Adrenal gland (tissue), 12 donors: ENCODE results near the gene TSPAN7. TPM values are rescaled to one million over a fixed set of nuclear protein-coding genes. Genes with fewer than 3 reads are reported as not detected.

Experiments
- DNase-seq, 7 donors: peaks; one replicate each; pipeline ENCODE4 v3.0.0-alpha.2; 2019 to 2020
- H3K27ac ChIP-seq, 5 donors: fragments of 200-600 bp; sonication (generic) in 4 of 5; 1 replicate in 3 of 5; 2 replicates in 2 of 5; pipeline versions ENCODE4 v1.5.1 to v1.8.0; 2016 to 2020; ENCODE audit warnings: mild to moderate bottlenecking in 1 of 5
- H3K27me3 ChIP-seq: fragments of 200-600 bp; 2 replicates; pipeline ENCODE4 v1.8.0; 2021
- H3K36me3 ChIP-seq, 2 donors: fragments of 200-600 bp; replicated peaks in 1 of 2; 1 replicate in 1 of 2; 2 replicates in 1 of 2; pipeline versions ENCODE4 v1.5.1 to v1.8.0; 2018 to 2022
- H3K4me1 ChIP-seq, 2 donors: fragments of 200-600 bp; replicated peaks in 1 of 2; 1 replicate in 1 of 2; 2 replicates in 1 of 2; pipeline versions ENCODE4 v1.5.1 to v1.8.0; 2018 to 2021
- H3K4me3 ChIP-seq, 4 donors: fragments of 200-600 bp; sonication (generic) in 3 of 4; one replicate each; pipeline ENCODE4 v1.5.1; 2016 to 2018
- H3K9me3 ChIP-seq, 3 donors: fragments of 200-600 bp; sonication (generic) in 1 of 3; replicated peaks in 1 of 3; 1 replicate in 2 of 3; 2 replicates in 1 of 3; pipeline versions ENCODE4 v1.5.1 to v1.8.0; 2016 to 2021
- CTCF ChIP-seq, 6 experiments: fragments of 450-650 bp in 4 of 6; fragments of 200-600 bp in 2 of 6; sonication (generic) in 1 of 6; IDR thresholded peaks; 1 replicate in 5 of 6; 2 replicates in 1 of 6; pipeline versions ENCODE4 v1.5.1 to v1.8.0; 2016 to 2021; ENCODE audit warnings: antibody characterized with exemption in 6 of 6, mild to moderate bottlenecking in 2 of 6, moderate library complexity in 1 of 6
- POLR2A ChIP-seq, 2 donors: fragments of 450-650 bp; IDR thresholded peaks; one replicate each; pipeline ENCODE4 v1.6.1; 2017; ENCODE audit warnings: antibody characterized with exemption in 2 of 2, mild to moderate bottlenecking in 2 of 2, moderate library complexity in 1 of 2
- WGBS, 4 donors: extraction: QIAGEN DNeasy Blood & Tissue Kit in 2 of 4; methylation state at CpG; one replicate each; pipeline versions ENCODE4 v1.1.5 to v1.1.7; 2013 to 2017; 5-methylcytosine and 5-hydroxymethylcytosine counted together
- intact Hi-C, 2 donors: fragments of 100-400 bp; cut with DNase I; formaldehyde crosslinking; loops; one replicate each; pipeline versions ENCODE4 v1.14.1 to v1.15.0; 2022 to 2023
- polyA plus RNA-seq, 3 donors: library from polyadenylated mRNA; stranded (reverse); fragments of 200-250 nt in 2 of 3; fragments of 350-450 nt in 1 of 3; fragmentation: Illumina TruSeq in 1 of 3; extraction: RNeasy Lipid Tissue Mini Kit (QIAGEN cat#74804) in 1 of 3; gene quantifications; one replicate each; pipeline ENCODE4 v1.2.3, GENCODE V29; 2013 to 2014
- total RNA-seq, 9 donors: library from RNA; depleted of rRNA in 4 of 9; stranded (reverse); fragments of >200 nt in 4 of 9; fragments of 120-200 nt in 1 of 9; fragmentation: NEBNext Ultra II Directional in 1 of 9; extraction: Animal tissue kit (Norgen Biotek cat#: 25700) in 1 of 9; gene quantifications; one replicate each; pipeline versions ENCODE4 v1.1.0 to v1.2.4, GENCODE V29; 2013 to 2023
- donor health status: healthy with polysubstance abuse.
- donor health status: Bipolar disorder and iron deficiency.
- donor health status: DM: yes; HTN: yes; CAD: no.
- donor health status: DM: no; HTN: no; CAD: no.
- donor health status: DM: no; HTN: no; CAD: no.
- donor health status: DM: yes; HTN: yes; CAD: no.

TSPAN7 gene
- total and polyA plus RNA-seq, 12 donors: 47.8 to 167 (median 87.1) TPM

- H3K27me3 ChIP-seq: peaks cover 6% of the 10 kb centered on the region
- TF ChIP-seq CTCF (IDR thresholded peaks at IDR 0.05): no peak
- no peak for TF ChIP-seq POLR2A (IDR thresholded peaks at IDR 0.05)
- H3K4me1 ChIP-seq: no peaks in the 10 kb centered on the region
- 39 to 55% (median 49%) methylated on average over 8 to 9 of the region's 9 CpGs for WGBS, 4 donors
- peak in 1 of 7 donors; percentile 17 for DNase-seq
- H3K4me3 ChIP-seq: peak overlapping the region in 1 of 4 donors; percentile 65
- no peaks in the 10 kb centered on the region for H3K9me3 ChIP-seq
- no peaks in the 10 kb centered on the region for H3K36me3 ChIP-seq
- intact Hi-C loops: no loop called here
- peak overlapping the region in 1 of 5 donors; percentile 15 for H3K27ac ChIP-seq
Observed at GRCh38 chrX:38560776-38561125, 591 bp upstream of the TSPAN7 start.

GRCh38 chrX:38561951-38562719, 793 bp downstream of the TSPAN7 start:
- no peaks in the 10 kb centered on the region for H3K9me3 ChIP-seq
- H3K27me3 ChIP-seq: no peaks in the 10 kb centered on the region
- DNase-seq: peak; percentile 29 to 77 (median 44)
- H3K4me3 ChIP-seq: peak overlapping the region; percentile 14 to 65 (median 41)
- no peaks in the 10 kb centered on the region for H3K36me3 ChIP-seq
- no peaks in the 10 kb centered on the region for H3K4me1 ChIP-seq
- intact Hi-C loops: no loop called here
- WGBS, 4 donors: 0 to 55% (median 16%) methylated on average over 15 to 35 of the region's 38 CpGs
- H3K27ac ChIP-seq: peak overlapping the region in 3 of 5 donors; percentile 49 to 77 (median 63)
- TF ChIP-seq CTCF (IDR thresholded peaks at IDR 0.05): no peak
- peak in 1 of 2 donors; percentile 32 for TF ChIP-seq POLR2A (IDR thresholded peaks at IDR 0.05)

GRCh38 chrX:38563030-38563429, 1.7 kb downstream of the TSPAN7 start:
- no peaks in the 10 kb centered on the region for H3K27me3 ChIP-seq
- no peaks in the 10 kb centered on the region for H3K36me3 ChIP-seq
- 12 to 48% (median 32%) methylated on average over 3 to 5 of the region's 5 CpGs for WGBS, 4 donors
- intact Hi-C loops: no loop called here
- H3K4me1 ChIP-seq: no peaks in the 10 kb centered on the region
- TF ChIP-seq POLR2A (IDR thresholded peaks at IDR 0.05) (no peak), CTCF (IDR thresholded peaks at IDR 0.05) (no peak)
- DNase-seq: no peak
- H3K27ac ChIP-seq: peak overlapping the region in 3 of 5 donors; percentile 49 to 77 (median 60)
- H3K4me3 ChIP-seq: peak overlapping the region in 1 of 4 donors; percentile 65
- H3K9me3 ChIP-seq: no peaks in the 10 kb centered on the region

GRCh38 chrX:38570396-38570795, 9.1 kb downstream of the TSPAN7 start:
- no peak overlapping the region for H3K4me3 ChIP-seq
- TF ChIP-seq CTCF (IDR thresholded peaks at IDR 0.05): no peak
- TF ChIP-seq POLR2A (IDR thresholded peaks at IDR 0.05): no peak
- DNase-seq: no peak
- H3K36me3 ChIP-seq: no peaks in the 10 kb centered on the region
- no peaks in the 10 kb centered on the region for H3K27me3 ChIP-seq
- no peak overlapping the region for H3K27ac ChIP-seq
- WGBS, 4 donors: 78 to 90% (median 84%) methylated on average over 1 of the region's 1 CpG
- intact Hi-C loops: no loop called here
- no peaks in the 10 kb centered on the region for H3K4me1 ChIP-seq
- H3K9me3 ChIP-seq: no peaks in the 10 kb centered on the region
